Astrocyte (in vitro differentiated cells and primary cell): ENCODE measurements around the gene HP1BP3. TPM values are rescaled to one million over a fixed set of nuclear protein-coding genes. Genes with fewer than 3 reads are reported as not detected.

Experiments
- DNase-seq: peaks from one replicate; pipeline ENCODE4 v3.0.0-alpha.2; 2010; ENCODE audit warnings: low read depth
- FAIRE-seq: peaks from 2 replicates; lab custom pipeline; 2011; peaks lifted over from hg19 to GRCh38; lab: Jason Lieb, UNC
- H2AFZ ChIP-seq: 2 replicates; pipeline ENCODE4 v1.6.0; 2012; ENCODE audit warnings: low read depth, low read length, inconsistent platforms
- H3K27ac ChIP-seq: 2 replicates; pipeline ENCODE4 v1.5.1; 2011; ENCODE audit warnings: low read depth, low read length, inconsistent platforms
- H3K27me3 ChIP-seq: 2 replicates; pipeline ENCODE4 v1.6.0; 2011; ENCODE audit warnings: low read length, inconsistent platforms; ENCODE audit not compliant: insufficient read depth
- H3K36me3 ChIP-seq: 2 replicates; pipeline ENCODE4 v1.5.1; 2011; ENCODE audit warnings: low read length, inconsistent platforms; ENCODE audit not compliant: insufficient read depth
- H3K4me1 ChIP-seq: 2 replicates; pipeline ENCODE4 v1.5.1; 2011; ENCODE audit warnings: low read length, inconsistent platforms; ENCODE audit not compliant: insufficient read depth
- H3K4me2 ChIP-seq: 2 replicates; pipeline ENCODE4 v1.6.0; 2012; ENCODE audit warnings: low read length, inconsistent platforms
- H3K4me3 ChIP-seq: 2 replicates; pipeline ENCODE4 v1.5.1; 2011; ENCODE audit warnings: low read depth, mild to moderate bottlenecking, low read length, inconsistent platforms; ENCODE audit not compliant: insufficient read depth
- H3K79me2 ChIP-seq: 2 replicates; pipeline ENCODE4 v1.6.0; 2012; ENCODE audit warnings: mild to moderate bottlenecking, low read length, inconsistent platforms; ENCODE audit not compliant: insufficient read depth
- H3K9ac ChIP-seq: 2 replicates; pipeline ENCODE4 v1.6.0; 2012; ENCODE audit warnings: mild to moderate bottlenecking, low read length, inconsistent platforms
- H3K9me3 ChIP-seq: 2 replicates; pipeline ENCODE4 v1.5.1; 2012; ENCODE audit warnings: low read depth, mild to moderate bottlenecking, low read length, inconsistent platforms; ENCODE audit not compliant: insufficient read depth
- H4K20me1 ChIP-seq: 2 replicates; pipeline ENCODE4 v1.6.0; 2012; ENCODE audit warnings: low read length, inconsistent platforms; ENCODE audit not compliant: insufficient read depth
- H3K27ac Mint-ChIP-seq: one replicate; pipeline ENCODE4 v1.8.0; 2021; ENCODE audit warnings: mild to moderate bottlenecking, mixed read lengths; ENCODE audit not compliant: unreplicated experiment
- H3K27me3 Mint-ChIP-seq: one replicate; pipeline ENCODE4 v1.8.0; 2021; ENCODE audit warnings: low read depth, mixed read lengths; ENCODE audit not compliant: unreplicated experiment
- H3K36me3 Mint-ChIP-seq: one replicate; pipeline ENCODE4 v1.8.0; 2021; ENCODE audit warnings: low read depth, mixed read lengths; ENCODE audit not compliant: unreplicated experiment
- H3K4me1 Mint-ChIP-seq: one replicate; pipeline ENCODE4 v1.8.0; 2021; ENCODE audit warnings: low read depth, mixed read lengths; ENCODE audit not compliant: unreplicated experiment
- H3K4me3 Mint-ChIP-seq: one replicate; pipeline ENCODE4 v1.8.0; 2021; ENCODE audit warnings: mild to moderate bottlenecking, moderate library complexity, mixed read lengths; ENCODE audit not compliant: unreplicated experiment
- H3K9me3 Mint-ChIP-seq: one replicate; pipeline ENCODE4 v1.8.0; 2021; ENCODE audit warnings: mild to moderate bottlenecking, mixed read lengths; ENCODE audit not compliant: unreplicated experiment
- EZH2 ChIP-seq: IDR thresholded peaks from 2 replicates; pipeline ENCODE4 v1.6.1; 2012; ENCODE audit warnings: mild to moderate bottlenecking, low read length, inconsistent platforms; ENCODE audit not compliant: insufficient read depth
- total RNA-seq: library from RNA; stranded (reverse); gene quantifications from 2 replicates; pipeline ENCODE4 v1.2.1, GENCODE V29; 2021
- TF ChIP-seq, protein P1 (sequence below): IDR thresholded peaks from 2 replicates; pipeline ENCODE4 v1.5.1; 2011; ENCODE audit warnings: low read depth, mild to moderate bottlenecking, inconsistent platforms, low read length, moderate library complexity; ENCODE audit not compliant: insufficient read depth

HP1BP3 gene
- total RNA-seq, 1 donor from 2014 or later = 156 TPM

GRCh38 chr1:20693623-20694022 is 93.5 kb downstream of the HP1BP3 start:
- H4K20me1 ChIP-seq = no peaks in the 10 kb centered on the region
- no peak overlapping the region for H3K27ac Mint-ChIP-seq
- no peak overlapping the region for H2AFZ ChIP-seq
- no peak for TF ChIP-seq EZH2
- TF ChIP-seq, protein P1, sequence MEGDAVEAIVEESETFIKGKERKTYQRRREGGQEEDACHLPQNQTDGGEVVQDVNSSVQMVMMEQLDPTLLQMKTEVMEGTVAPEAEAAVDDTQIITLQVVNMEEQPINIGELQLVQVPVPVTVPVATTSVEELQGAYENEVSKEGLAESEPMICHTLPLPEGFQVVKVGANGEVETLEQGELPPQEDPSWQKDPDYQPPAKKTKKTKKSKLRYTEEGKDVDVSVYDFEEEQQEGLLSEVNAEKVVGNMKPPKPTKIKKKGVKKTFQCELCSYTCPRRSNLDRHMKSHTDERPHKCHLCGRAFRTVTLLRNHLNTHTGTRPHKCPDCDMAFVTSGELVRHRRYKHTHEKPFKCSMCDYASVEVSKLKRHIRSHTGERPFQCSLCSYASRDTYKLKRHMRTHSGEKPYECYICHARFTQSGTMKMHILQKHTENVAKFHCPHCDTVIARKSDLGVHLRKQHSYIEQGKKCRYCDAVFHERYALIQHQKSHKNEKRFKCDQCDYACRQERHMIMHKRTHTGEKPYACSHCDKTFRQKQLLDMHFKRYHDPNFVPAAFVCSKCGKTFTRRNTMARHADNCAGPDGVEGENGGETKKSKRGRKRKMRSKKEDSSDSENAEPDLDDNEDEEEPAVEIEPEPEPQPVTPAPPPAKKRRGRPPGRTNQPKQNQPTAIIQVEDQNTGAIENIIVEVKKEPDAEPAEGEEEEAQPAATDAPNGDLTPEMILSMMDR = no peak
- H3K27ac ChIP-seq = no peak overlapping the region
- H3K4me2 ChIP-seq = no peak overlapping the region
- no peak overlapping the region for H3K4me3 ChIP-seq
- peaks cover 5% of the 10 kb centered on the region for H3K4me1 Mint-ChIP-seq
- H3K9me3 Mint-ChIP-seq = no peaks in the 10 kb centered on the region
- no peak for DNase-seq
- H3K36me3 ChIP-seq = no peaks in the 10 kb centered on the region
- no peak overlapping the region for H3K9ac ChIP-seq
- no peaks in the 10 kb centered on the region for H3K36me3 Mint-ChIP-seq
- FAIRE-seq = no peak
- no peaks in the 10 kb centered on the region for H3K79me2 ChIP-seq
- no peak overlapping the region for H3K4me3 Mint-ChIP-seq
- H3K9me3 ChIP-seq = no peaks in the 10 kb centered on the region
- H3K27me3 ChIP-seq = no peaks in the 10 kb centered on the region
- peaks cover 20% of the 10 kb centered on the region for H3K4me1 ChIP-seq
- H3K27me3 Mint-ChIP-seq = peaks cover 2% of the 10 kb centered on the region

Other genes with a start within 250 kb of the HP1BP3 start
- 0.22 and 0.27 TPM in 2 replicates for gene FAM43B, start 234.7 kb downstream of the HP1BP3 start, total RNA-seq
- gene CDA, start 198.2 kb downstream of the HP1BP3 start, total RNA-seq = not detected in 2 replicates
- gene PINK1, start 153.8 kb downstream of the HP1BP3 start, total RNA-seq = 25.0 and 25.6 TPM in 2 replicates
- gene DDOST, start 125.9 kb downstream of the HP1BP3 start, total RNA-seq = 327 and 331 TPM in 2 replicates
- gene KIF17, start 69.3 kb downstream of the HP1BP3 start, total RNA-seq = 2.2 and 2.3 TPM in 2 replicates
- gene SH2D5, start 54.6 kb downstream of the HP1BP3 start, total RNA-seq = 4.0 and 5.9 TPM in 2 replicates